T-helper 1 cell treated with Interleukin-12 subunit alpha and Interleukin-12 subunit beta and Interleukin-4 antibody, amounts not matched to agents 30 ng/mL and 1 ng/mL, for 36 hours (primary cell): ENCODE measurements around the gene SLC39A11. TPM values are rescaled to one million over a fixed set of nuclear protein-coding genes. Genes with fewer than 3 reads are reported as not detected.

ENCODE experiments used
- intact Hi-C: fragments of 100-400 bp; cut with micrococcal nuclease; formaldehyde crosslinking; loops from one replicate; pipeline ENCODE4 v1.15.1; 2024
- total RNA-seq: library from RNA; stranded (reverse); gene quantifications from 2 replicates; pipeline ENCODE4 v1.2.3, GENCODE V29; 2022

The SLC39A11 gene
- total RNA-seq, 1 donor from 2014 or later = 27.9 TPM

DNA sequence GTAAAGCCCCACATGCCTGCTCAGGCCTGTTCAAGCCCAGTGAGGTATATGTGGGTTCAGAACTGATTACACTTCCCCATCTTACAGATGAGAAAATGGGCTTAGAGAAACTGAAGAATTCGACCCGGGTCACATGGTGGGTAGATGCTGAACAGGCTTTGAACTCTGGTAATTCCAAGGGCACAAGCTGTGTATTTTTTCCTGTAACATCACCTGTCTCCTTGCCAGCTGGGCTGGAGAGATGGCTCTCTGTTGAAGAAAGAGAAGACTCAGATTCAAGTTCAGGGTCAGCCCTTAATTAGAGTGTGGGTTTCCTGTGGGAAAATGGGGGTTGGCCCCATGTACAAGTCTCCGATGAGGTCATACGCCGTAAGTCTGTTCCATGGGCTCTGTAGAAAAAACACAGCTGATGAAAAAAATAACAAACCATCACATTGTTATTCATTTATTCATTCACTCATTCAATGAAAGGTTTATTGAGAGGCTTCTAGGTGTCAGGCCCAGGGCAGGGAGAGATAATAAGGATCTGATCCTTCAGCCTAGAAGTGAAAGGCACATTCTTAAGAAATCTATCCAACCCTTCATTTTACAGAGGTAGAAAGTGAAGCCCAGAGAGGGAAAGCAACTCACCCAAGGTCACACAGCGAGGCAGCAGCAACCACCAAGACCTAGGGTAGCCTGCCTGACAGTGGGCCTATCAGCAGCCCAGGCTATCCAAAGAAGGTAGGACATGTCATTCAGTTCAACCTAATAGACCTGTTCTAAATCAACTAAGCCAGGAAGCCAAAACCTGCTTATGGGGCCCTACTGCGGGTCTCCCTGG is 488.9 kb downstream of the SLC39A11 start:
- intact Hi-C loops = no loop called here

DNA sequence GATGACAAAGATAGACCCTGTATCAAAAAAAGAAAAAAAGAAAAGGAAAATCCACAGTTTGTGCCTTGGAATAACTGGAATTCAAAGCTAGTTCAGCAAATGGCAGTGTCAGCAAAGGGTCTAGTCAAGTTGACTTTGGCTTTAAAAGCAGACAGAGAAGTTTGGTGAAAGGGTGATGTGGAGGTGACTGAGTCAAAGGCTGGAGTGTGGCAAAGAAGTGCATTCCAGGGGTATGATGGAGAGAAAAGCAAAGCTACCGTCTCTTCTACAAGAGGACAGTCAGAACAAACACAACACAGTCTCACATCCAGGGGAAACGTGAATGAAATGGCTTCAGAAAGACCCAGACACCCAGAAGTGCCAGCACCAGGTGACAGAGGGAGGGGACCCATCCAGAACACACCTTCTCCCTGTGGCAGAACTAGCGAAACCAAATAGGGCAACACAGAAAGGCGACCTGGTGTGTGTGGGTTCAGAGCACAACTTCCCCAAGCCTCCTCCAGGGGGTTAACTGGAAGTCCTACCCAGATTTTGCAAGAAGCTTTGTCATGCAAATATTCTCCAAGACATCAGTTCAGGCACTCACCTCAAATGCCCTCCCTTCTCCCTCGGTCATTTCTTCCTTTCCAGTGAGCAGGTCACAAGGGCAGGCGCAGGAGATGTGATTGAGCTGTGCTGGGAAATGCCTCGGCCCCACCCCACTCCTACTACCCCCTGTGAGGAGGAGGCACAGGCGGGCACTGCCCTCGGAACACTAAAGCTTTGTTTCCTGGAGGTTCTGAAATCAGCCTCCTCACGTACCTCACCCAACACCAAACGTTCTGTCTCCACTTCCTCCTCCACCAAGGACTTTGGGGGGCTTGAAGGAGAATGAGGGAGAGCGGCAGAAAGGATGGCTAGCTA is 489.7 kb downstream of the SLC39A11 start:
- intact Hi-C loops = no loop called here

DNA sequence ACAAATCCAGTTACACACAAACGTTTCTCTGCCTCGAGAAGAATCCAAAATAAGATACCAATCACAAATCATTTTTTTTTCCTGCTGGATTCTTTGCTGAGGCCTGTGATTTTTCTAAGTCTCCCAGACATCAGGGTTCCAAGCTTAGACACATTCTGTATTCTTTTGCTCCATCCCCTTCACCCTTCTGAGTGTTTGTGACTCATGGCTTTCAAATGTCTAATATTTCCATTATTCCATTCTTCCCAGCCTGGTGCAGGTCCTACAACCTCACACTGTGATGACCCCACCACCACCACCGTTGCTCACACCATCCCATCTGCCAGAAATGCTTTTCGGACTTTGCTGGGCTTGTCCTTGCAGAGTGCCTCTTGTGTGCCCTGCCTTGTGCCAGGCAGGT is 491.6 kb downstream of the SLC39A11 start:
- intact Hi-C loops = no loop called here

- intact Hi-C loops = no loop called here
Observed at GRCh38 chr17:72599891-72600290, 492.6 kb downstream of the SLC39A11 start.

GRCh38 chr17:72598695-72599094 is 493.8 kb downstream of the SLC39A11 start:
- intact Hi-C loops = no loop called here

DNA sequence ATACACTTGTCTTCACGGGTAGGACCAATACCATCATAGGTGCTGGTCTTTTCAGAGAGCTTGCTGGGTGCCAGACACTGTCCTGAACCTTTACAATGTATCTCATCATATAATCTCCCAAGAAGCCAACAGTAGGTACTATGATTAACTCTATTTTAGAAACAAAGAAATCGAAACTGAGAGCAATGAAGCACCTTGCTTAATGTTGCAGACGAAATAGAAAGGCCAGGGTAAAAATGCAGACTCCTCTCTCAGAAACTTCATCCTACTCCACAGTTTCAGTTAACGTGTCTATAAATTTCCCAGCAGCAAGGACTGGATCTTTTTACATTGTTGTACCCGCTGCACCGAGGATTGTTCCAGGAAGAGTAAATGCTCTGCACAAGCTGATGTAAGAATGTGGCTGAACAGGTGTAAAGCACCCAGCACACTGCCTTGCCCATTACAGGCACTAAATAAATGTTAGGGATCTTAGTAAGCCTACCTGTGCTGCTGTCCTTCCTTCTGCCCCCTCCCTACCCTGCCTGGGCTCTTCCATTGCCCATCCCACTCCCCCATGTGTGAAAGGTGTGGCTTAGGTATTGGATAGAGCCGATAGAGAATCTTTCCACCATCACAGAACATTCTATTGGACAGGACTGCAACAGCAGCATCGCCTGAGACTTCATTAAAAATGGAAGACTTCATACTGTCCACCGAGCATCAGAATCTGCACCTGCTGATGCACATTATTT is 495.0 kb downstream of the SLC39A11 start:
- intact Hi-C loops = no loop called here

Other genes starting within 250 kb of the SLC39A11 start
- 0.02 TPM in 1 of 2 replicates, not detected in the other for gene SSTR2, start 72.3 kb upstream of the SLC39A11 start, total RNA-seq
- 28.5 and 30.6 TPM in 2 replicates for gene COG1, start 100.4 kb upstream of the SLC39A11 start, total RNA-seq
- not detected in 2 replicates for gene CPSF4L, start 169.2 kb upstream of the SLC39A11 start, total RNA-seq
- 1.4 and 1.9 TPM in 2 replicates for gene CDC42EP4, start 219.3 kb upstream of the SLC39A11 start, total RNA-seq